ENCODE measurements around the gene CCDC3. TPM values are rescaled to one million over a fixed set of nuclear protein-coding genes. Genes with fewer than 3 reads are reported as not detected.

Gene CCDC3
- total RNA-seq, 4 donors from 2014 or later = 5.6 to 34.3 (median 13.4) TPM

GRCh38 chr10:12914111-12914510 lies 87.4 kb downstream of the CCDC3 start:
- Histone ChIP-seq H3K27me3 (no peaks in the 10 kb centered on the region), H3K36me3 (no peaks in the 10 kb centered on the region), H3K4me1 (peaks cover 0 to 14% (median 5%) of the 10 kb centered on the region in 3 donors), H3K4me3 (no peak overlapping the region), H3K27ac (no peak overlapping the region), H3K9me3 (no peaks in the 10 kb centered on the region)
- 48 to 52% methylated on average over 2 of the region's 2 CpGs for WGBS, 2 donors
- intact Hi-C loops (cut with DNase I) = no loop called here
- TF ChIP-seq POLR2A (IDR thresholded peaks at IDR 0.05) (no peak), CTCF (IDR thresholded peaks at IDR 0.05) (no peak)
- DNase-seq = no peak

- TF ChIP-seq POLR2A (IDR thresholded peaks at IDR 0.05) = no peak
- no peak for TF ChIP-seq CTCF (IDR thresholded peaks at IDR 0.05)
- no peak for DNase-seq
- H3K9me3 ChIP-seq = no peaks in the 10 kb centered on the region
- WGBS, 2 donors = 90 to 98% methylated on average over 3 of the region's 3 CpGs
- H3K4me1 ChIP-seq = peaks cover 0 to 17% (median 5%) of the 10 kb centered on the region in 3 donors
- no peak overlapping the region for H3K4me3 ChIP-seq
- H3K36me3 ChIP-seq = no peaks in the 10 kb centered on the region
- H3K27me3 ChIP-seq = no peaks in the 10 kb centered on the region
- intact Hi-C loops (cut with DNase I) = no loop called here
- H3K27ac ChIP-seq = no peak overlapping the region
These were observed 89.7 kb downstream of the CCDC3 start for GRCh38 chr10:12911795-12912194.

- intact Hi-C loops (cut with DNase I) = no loop called here
- H3K4me1 ChIP-seq = peaks cover 0 to 27% (median 10%) of the 10 kb centered on the region in 3 donors
- WGBS, 2 donors = 78 to 86% methylated on average over 4 of the region's 4 CpGs
- H3K4me3 ChIP-seq = no peak overlapping the region
- no peak for DNase-seq
- peaks cover 0 to 2% (median 0%) of the 10 kb centered on the region in 4 donors for H3K27me3 ChIP-seq
- H3K27ac ChIP-seq = peak overlapping the region in 1 of 4 donors; percentile 47
- no peaks in the 10 kb centered on the region for H3K36me3 ChIP-seq
- TF ChIP-seq POLR2A (IDR thresholded peaks at IDR 0.05) (no peak), CTCF (IDR thresholded peaks at IDR 0.05) (no peak)
- H3K9me3 ChIP-seq = no peaks in the 10 kb centered on the region
These were observed 90.7 kb downstream of the CCDC3 start for GRCh38 chr10:12910835-12911234.

- WGBS, 2 donors = 33 to 53% methylated on average over 3 of the region's 3 CpGs
- H3K9me3 ChIP-seq = no peaks in the 10 kb centered on the region
- H3K36me3 ChIP-seq = no peaks in the 10 kb centered on the region
- H3K27me3 ChIP-seq = peaks cover 0 to 5% (median 0%) of the 10 kb centered on the region in 4 donors
- no peak overlapping the region for H3K4me3 ChIP-seq
- H3K27ac ChIP-seq = peak overlapping the region in 2 of 4 donors; percentile 47 to 64
- TF ChIP-seq CTCF (IDR thresholded peaks at IDR 0.05) (no peak), POLR2A (IDR thresholded peaks at IDR 0.05) (no peak)
- intact Hi-C loops (cut with DNase I) = loop anchor here (10.0 kb wide), 1 partner anchor 195 kb away; no protein-coding TSS in a partner anchor
- no peak for DNase-seq
- peaks cover 0 to 31% (median 12%) of the 10 kb centered on the region in 3 donors for H3K4me1 ChIP-seq
These were observed 91.7 kb downstream of the CCDC3 start for GRCh38 chr10:12909836-12910185.

- H3K27ac ChIP-seq = peak overlapping the region in 2 of 4 donors; percentile 47 to 64
These were observed 92.2 kb downstream of the CCDC3 start for GRCh38 chr10:12909182-12909835.

More at GRCh38 chr10:12909182-12909835, 92.2 kb downstream of the CCDC3 start:
- 93% methylated on average over 5 of the region's 9 CpGs; no CpG with 5 or more reads in 1 of the 2 donors for WGBS, 2 donors
- intact Hi-C loops (cut with DNase I) = loop anchor here (10.0 kb wide), 1 partner anchor 195 kb away; no protein-coding TSS in a partner anchor
- H3K9me3 ChIP-seq = no peaks in the 10 kb centered on the region
- peaks cover 0 to 31% (median 12%) of the 10 kb centered on the region in 3 donors for H3K4me1 ChIP-seq
- DNase-seq = no peak
- H3K36me3 ChIP-seq = no peaks in the 10 kb centered on the region
- H3K4me3 ChIP-seq = no peak overlapping the region
- H3K27me3 ChIP-seq = peaks cover 0 to 5% (median 0%) of the 10 kb centered on the region in 4 donors
- TF ChIP-seq CTCF (IDR thresholded peaks at IDR 0.05) (no peak), POLR2A (IDR thresholded peaks at IDR 0.05) (no peak)
